ENCODE data around the gene KLHL14. TPM values are rescaled to one million over a fixed set of nuclear protein-coding genes. Genes with fewer than 3 reads are reported as not detected.

Gene KLHL14
- total and polyA plus RNA-seq, 2 of the 13 experiments (the other 11 are each of a cell fraction or from before 2014, with no cell fraction given), result 16.0 to 41.8 TPM

DNA sequence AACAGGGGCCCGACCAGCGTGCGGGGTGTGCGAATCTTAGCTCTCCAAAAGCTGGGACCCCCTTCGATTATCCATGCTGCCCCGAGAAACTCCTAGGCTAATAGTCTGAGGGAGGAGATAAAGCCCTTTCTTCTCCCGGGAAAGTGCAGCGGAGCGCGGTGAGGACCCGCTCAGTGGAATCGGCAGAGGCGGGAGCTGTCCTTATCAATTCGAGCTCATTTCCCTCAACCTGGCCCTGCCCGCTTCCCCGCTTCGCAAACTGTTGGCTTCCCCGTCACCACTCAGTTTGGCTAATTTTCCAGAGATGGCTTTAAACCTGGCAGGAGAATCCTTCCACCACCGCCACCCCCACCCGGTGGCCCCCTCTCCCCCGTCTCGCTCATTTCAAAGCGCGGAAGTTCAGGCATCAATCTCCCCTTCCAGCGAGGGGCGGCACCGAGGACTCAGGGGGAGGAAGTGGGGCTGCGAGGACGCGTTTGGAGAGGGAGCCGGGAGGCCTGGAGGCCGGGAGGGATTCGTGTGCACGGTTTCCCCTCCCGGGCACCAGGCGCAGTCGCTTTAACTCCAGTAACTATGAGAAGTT is 1.6 kb downstream of the KLHL14 start (continued):
- 0 out of 2 replicates have a peak, but pooled peaks have one; percentile 22 for TF ChIP-seq GABPB1 (CRISPR knock-in tag; IDR thresholded peaks at IDR 0.05)
- no peak for TF ChIP-seq ZNF543 (CRISPR knock-in tag; IDR thresholded peaks at IDR 0.05)
- TF ChIP-seq ZSCAN22 (CRISPR knock-in tag; IDR thresholded peaks at IDR 0.05), result 0 out of 2 replicates have a peak, but pooled peaks have one; percentile 5
- peak; percentile 73 for TF ChIP-seq PATZ1 (CRISPR knock-in tag; IDR thresholded peaks at IDR 0.05)
- TF ChIP-seq ZNF577 (CRISPR knock-in tag; IDR thresholded peaks at IDR 0.05; ENCODE audit: borderline replicate concordance, low read depth), result no peak
- no peak for TF ChIP-seq ZSCAN9 (CRISPR knock-in tag; IDR thresholded peaks at IDR 0.05; ENCODE audit: borderline replicate concordance)
- TF ChIP-seq TRAFD1 (CRISPR knock-in tag; IDR thresholded peaks at IDR 0.05; ENCODE audit: borderline replicate concordance), result no peak
- TF ChIP-seq, protein P1, sequence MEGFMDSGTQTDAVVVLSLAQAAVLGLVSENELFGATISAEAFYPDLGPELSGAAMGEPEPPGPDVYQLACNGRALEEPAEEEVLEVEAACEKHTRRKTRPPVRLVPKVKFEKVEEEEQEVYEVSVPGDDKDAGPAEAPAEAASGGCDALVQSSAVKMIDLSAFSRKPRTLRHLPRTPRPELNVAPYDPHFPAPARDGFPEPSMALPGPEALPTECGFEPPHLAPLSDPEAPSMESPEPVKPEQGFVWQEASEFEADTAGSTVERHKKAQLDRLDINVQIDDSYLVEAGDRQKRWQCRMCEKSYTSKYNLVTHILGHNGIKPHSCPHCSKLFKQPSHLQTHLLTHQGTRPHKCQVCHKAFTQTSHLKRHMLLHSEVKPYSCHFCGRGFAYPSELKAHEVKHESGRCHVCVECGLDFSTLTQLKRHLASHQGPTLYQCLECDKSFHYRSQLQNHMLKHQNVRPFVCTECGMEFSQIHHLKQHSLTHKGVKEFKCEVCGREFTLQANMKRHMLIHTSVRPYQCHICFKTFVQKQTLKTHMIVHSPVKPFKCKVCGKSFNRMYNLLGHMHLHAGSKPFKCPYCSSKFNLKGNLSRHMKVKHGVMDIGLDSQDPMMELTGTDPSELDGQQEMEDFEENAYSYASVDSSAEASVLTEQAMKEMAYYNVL (CRISPR knock-in tag; IDR thresholded peaks at IDR 0.05; ENCODE audit: borderline replicate concordance), result no peak
- TF ChIP-seq ZNF549 (CRISPR knock-in tag; IDR thresholded peaks at IDR 0.05), result no peak
- no peak for TF ChIP-seq JUNB (CRISPR knock-in tag; IDR thresholded peaks at IDR 0.05; ENCODE audit: borderline replicate concordance)
- TF ChIP-seq KMT2A (CRISPR knock-in tag; IDR thresholded peaks at IDR 0.05), result peak; percentile 48; the same call in 1 of the 2 replicates
- TF ChIP-seq SAP130 (CRISPR knock-in tag; IDR thresholded peaks at IDR 0.05; ENCODE audit: low read depth), result peak; percentile 51
- TF ChIP-seq, protein P2, sequence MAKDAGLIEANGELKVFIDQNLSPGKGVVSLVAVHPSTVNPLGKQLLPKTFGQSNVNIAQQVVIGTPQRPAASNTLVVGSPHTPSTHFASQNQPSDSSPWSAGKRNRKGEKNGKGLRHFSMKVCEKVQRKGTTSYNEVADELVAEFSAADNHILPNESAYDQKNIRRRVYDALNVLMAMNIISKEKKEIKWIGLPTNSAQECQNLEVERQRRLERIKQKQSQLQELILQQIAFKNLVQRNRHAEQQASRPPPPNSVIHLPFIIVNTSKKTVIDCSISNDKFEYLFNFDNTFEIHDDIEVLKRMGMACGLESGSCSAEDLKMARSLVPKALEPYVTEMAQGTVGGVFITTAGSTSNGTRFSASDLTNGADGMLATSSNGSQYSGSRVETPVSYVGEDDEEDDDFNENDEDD (CRISPR knock-in tag; IDR thresholded peaks at IDR 0.05; ENCODE audit: borderline replicate concordance), result no peak
- TF ChIP-seq ZBTB20 (CRISPR knock-in tag; IDR thresholded peaks at IDR 0.05; ENCODE audit: borderline replicate concordance, low read depth), result no peak
- TF ChIP-seq MXD1 (CRISPR knock-in tag; IDR thresholded peaks at IDR 0.05), result no peak
- 0 out of 2 replicates have a peak, but pooled peaks have one; percentile 44 for TF ChIP-seq POLR2G (IDR thresholded peaks at IDR 0.05; ENCODE audit: low read depth, low read length)
- no peak for TF ChIP-seq ZKSCAN5 (CRISPR knock-in tag; IDR thresholded peaks at IDR 0.05)
- TF ChIP-seq ZBTB1 (CRISPR knock-in tag; IDR thresholded peaks at IDR 0.05; ENCODE audit: borderline replicate concordance), result no peak
- TF ChIP-seq CREB3 (CRISPR knock-in tag; IDR thresholded peaks at IDR 0.05), result no peak
- no peak for TF ChIP-seq LCORL (IDR thresholded peaks at IDR 0.05)
- no peak; the same call in 1 of the 2 replicates for TF ChIP-seq LCORL (CRISPR knock-in tag; IDR thresholded peaks at IDR 0.05)
- TF ChIP-seq TAF1 (CRISPR knock-in tag; IDR thresholded peaks at IDR 0.05), result peak; percentile 9; the same call in 1 of the 2 replicates
- no peak for TF ChIP-seq ERF (CRISPR knock-in tag; IDR thresholded peaks at IDR 0.05)

Measured in HepG2 (cell line).